Prostate gland (tissue), 2 donors: ENCODE measurements around the gene SMYD5. TPM values are rescaled to one million over a fixed set of nuclear protein-coding genes. Genes with fewer than 3 reads are reported as not detected.
A peak's percentile ranks its signal among the peaks of the same experiment; 100 is the strongest.

Experiments
- DNase-seq: peaks from one replicate; pipeline ENCODE4 v3.0.0-alpha.2; 2019; ENCODE audit warnings: low spot score
- H3K27ac ChIP-seq, 2 donors: fragments of 200-600 bp; sonication (generic); 2 replicates each; pipeline ENCODE4 v1.5.1; 2017 to 2019
- H3K27me3 ChIP-seq: fragments of 200-600 bp; sonication (generic); replicated peaks from 2 replicates; pipeline ENCODE4 v1.5.1; 2019; ENCODE audit not compliant: insufficient read depth
- H3K36me3 ChIP-seq, 2 donors: fragments of 200-600 bp; sonication (generic); 1 replicate in 1 of 2; 2 replicates in 1 of 2; pipeline versions ENCODE4 v1.5.1 to v1.8.1; 2017 to 2019
- H3K4me1 ChIP-seq: fragments of 200-600 bp; sonication (generic); replicated peaks from 2 replicates; pipeline ENCODE4 v1.5.1; 2019
- H3K4me3 ChIP-seq, 2 donors: fragments of 200-600 bp; sonication (generic); 2 replicates each; pipeline ENCODE4 v1.5.1; 2017 to 2019
- H3K9me3 ChIP-seq: fragments of 200-600 bp; sonication (generic); 2 replicates; pipeline ENCODE4 v1.5.1; 2017
- POLR2A ChIP-seq: fragments of 450-650 bp; IDR thresholded peaks from one replicate; pipeline ENCODE4 v1.6.1; 2016; ENCODE audit warnings: antibody characterized with exemption, mild to moderate bottlenecking
- POLR2AphosphoS5 ChIP-seq: sonication (generic); formaldehyde crosslinking; IDR thresholded peaks from one replicate; pipeline ENCODE4 v1.6.1; 2017; ENCODE audit warnings: antibody characterized with exemption
- WGBS: methylation state at CpG from one replicate; pipeline ENCODE4 v1.1.5; 2018; 5-methylcytosine and 5-hydroxymethylcytosine counted together
- intact Hi-C: fragments of 100-400 bp; cut with DNase I; formaldehyde crosslinking; loops from one replicate; pipeline ENCODE4 v1.14.2; 2022
- total RNA-seq, 2 donors: library from RNA; depleted of rRNA; stranded (reverse); fragments of >200 nt; gene quantifications; one replicate each; pipeline ENCODE4 v1.1.0, GENCODE V29; 2016
- TF ChIP-seq, protein P1 (sequence below), 4 experiments: fragments of 200-600 bp in 2 of 4; fragments of 450-650 bp in 2 of 4; sonication (generic) in 2 of 4; IDR thresholded peaks; 1 replicate in 3 of 4; 2 replicates in 1 of 4; pipeline ENCODE4 v1.5.1; 2016 to 2019; ENCODE audit warnings: antibody characterized with exemption in 4 of 4, mild to moderate bottlenecking in 2 of 4, moderate library complexity in 2 of 4

SMYD5 gene
- total RNA-seq, 2 donors from 2014 or later = 12.5 to 36.6 TPM

DNA sequence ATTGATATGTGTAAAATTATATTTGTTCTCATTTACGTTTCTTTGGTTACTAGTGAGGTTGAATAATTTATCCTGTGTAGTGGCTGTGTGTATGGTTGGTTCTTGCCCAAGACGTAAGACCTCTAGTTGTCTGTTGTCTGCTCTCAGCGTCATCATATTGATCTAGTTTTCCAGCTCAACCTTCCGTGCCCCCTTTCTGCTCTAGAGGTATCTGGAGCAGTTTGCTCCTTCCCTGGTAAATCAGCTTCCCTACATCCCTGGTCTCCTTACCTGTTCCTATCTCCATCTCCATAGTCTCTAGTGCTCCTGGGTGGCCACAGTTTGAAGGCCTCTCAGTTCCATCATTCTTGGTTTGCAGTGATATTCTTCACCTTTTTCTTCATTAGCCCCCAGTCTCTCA, 1.2 kb downstream of the SMYD5 start:
- TF ChIP-seq, protein P1, sequence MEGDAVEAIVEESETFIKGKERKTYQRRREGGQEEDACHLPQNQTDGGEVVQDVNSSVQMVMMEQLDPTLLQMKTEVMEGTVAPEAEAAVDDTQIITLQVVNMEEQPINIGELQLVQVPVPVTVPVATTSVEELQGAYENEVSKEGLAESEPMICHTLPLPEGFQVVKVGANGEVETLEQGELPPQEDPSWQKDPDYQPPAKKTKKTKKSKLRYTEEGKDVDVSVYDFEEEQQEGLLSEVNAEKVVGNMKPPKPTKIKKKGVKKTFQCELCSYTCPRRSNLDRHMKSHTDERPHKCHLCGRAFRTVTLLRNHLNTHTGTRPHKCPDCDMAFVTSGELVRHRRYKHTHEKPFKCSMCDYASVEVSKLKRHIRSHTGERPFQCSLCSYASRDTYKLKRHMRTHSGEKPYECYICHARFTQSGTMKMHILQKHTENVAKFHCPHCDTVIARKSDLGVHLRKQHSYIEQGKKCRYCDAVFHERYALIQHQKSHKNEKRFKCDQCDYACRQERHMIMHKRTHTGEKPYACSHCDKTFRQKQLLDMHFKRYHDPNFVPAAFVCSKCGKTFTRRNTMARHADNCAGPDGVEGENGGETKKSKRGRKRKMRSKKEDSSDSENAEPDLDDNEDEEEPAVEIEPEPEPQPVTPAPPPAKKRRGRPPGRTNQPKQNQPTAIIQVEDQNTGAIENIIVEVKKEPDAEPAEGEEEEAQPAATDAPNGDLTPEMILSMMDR (IDR thresholded peaks at IDR 0.05) = peak in 1 of 4 experiments; percentile 5
- TF ChIP-seq POLR2AphosphoS5 = no peak
- 70% methylated on average over 4 of the region's 4 CpGs for WGBS
- H3K27me3 ChIP-seq = no peaks in the 10 kb centered on the region
- H3K4me1 ChIP-seq = no peaks in the 10 kb centered on the region
- no peaks in the 10 kb centered on the region for H3K36me3 ChIP-seq
- H3K4me3 ChIP-seq = no peak overlapping the region
- H3K9me3 ChIP-seq = no peaks in the 10 kb centered on the region
- intact Hi-C loops = no loop called here
- H3K27ac ChIP-seq = no peak overlapping the region
- DNase-seq = no peak

DNA sequence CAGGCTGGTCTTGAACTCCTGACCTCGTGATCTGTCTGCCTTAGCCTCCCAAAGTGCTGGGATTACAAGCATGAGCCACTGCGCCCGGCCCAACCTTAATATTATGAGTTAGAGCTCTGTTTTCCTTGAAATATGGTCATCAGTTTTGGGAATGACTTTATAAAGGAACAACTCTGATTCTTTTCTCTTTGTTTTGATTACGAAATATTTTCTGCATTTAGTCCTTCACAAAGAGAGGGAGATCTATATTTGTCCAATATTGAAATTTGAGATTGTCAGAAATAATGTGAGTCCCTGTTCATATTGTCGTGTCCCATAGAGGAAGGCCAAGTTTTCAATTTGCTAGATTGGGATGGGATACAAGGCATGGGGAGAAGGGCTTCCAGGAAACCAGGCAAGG, 3.1 kb downstream of the SMYD5 start:
- H3K27me3 ChIP-seq = no peaks in the 10 kb centered on the region
- TF ChIP-seq POLR2A = no peak
- TF ChIP-seq, protein P1 (IDR thresholded peaks at IDR 0.05) = no peak
- TF ChIP-seq POLR2AphosphoS5 = no peak
- no peak overlapping the region for H3K27ac ChIP-seq
- no peaks in the 10 kb centered on the region for H3K36me3 ChIP-seq
- H3K9me3 ChIP-seq = no peaks in the 10 kb centered on the region
- no peaks in the 10 kb centered on the region for H3K4me1 ChIP-seq
- no peak overlapping the region for H3K4me3 ChIP-seq
- intact Hi-C loops = no loop called here
- WGBS = 89% methylated on average over 5 of the region's 5 CpGs
- DNase-seq = no peak

DNA sequence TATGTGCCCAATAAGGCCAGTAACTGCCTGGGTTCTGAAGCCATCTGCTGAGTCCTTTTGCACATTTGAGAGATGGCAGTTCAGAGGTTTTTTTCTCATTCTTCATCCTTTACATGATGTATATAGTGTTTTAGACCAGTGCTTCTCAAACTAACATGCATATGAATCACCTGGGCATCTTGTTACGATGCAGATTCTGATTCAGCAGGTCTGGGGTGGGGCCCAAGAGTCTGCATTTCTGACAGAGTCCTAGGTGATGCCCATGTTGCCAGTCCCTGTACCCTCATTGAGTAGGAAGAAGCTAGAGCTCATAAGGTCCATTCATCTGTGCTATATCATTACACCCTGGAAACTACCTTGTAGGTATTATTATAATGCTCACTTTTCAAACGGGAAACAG, 3.8 kb downstream of the SMYD5 start:
- no peak for DNase-seq
- H3K4me3 ChIP-seq = no peak overlapping the region
- TF ChIP-seq POLR2A = no peak
- H3K36me3 ChIP-seq = no peaks in the 10 kb centered on the region
- WGBS = 86% methylated on average over 2 of the region's 2 CpGs
- no peak overlapping the region for H3K27ac ChIP-seq
- H3K27me3 ChIP-seq = no peaks in the 10 kb centered on the region
- H3K4me1 ChIP-seq = no peaks in the 10 kb centered on the region
- H3K9me3 ChIP-seq = no peaks in the 10 kb centered on the region
- intact Hi-C loops = no loop called here

DNA sequence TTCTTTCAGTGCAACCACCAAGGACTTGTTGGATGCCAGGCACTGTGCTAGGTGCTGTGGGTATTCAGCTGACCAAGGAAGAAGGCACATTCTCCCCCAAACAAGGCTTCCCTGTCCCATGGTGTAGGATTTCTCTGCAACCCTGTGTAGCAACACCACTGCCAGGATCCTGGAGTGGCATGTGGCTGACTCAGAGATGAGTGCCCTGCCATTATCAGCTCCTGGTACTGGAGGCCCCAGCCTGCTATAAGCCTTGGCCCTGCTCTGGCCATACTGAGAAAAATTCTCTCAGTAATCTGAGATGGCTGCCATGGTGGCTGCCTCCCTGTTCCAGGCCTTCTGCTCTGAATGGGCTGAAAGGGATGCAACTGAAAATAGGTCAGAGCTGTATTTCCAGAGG, 4.3 kb downstream of the SMYD5 start:
- no peaks in the 10 kb centered on the region for H3K36me3 ChIP-seq
- no peaks in the 10 kb centered on the region for H3K4me1 ChIP-seq
- intact Hi-C loops = no loop called here
- no peaks in the 10 kb centered on the region for H3K27me3 ChIP-seq
- DNase-seq = no peak
- TF ChIP-seq POLR2AphosphoS5 (no peak), POLR2A (no peak)
- TF ChIP-seq, protein P1 (IDR thresholded peaks at IDR 0.05) = no peak
- H3K4me3 ChIP-seq = no peak overlapping the region
- H3K9me3 ChIP-seq = no peaks in the 10 kb centered on the region
- no peak overlapping the region for H3K27ac ChIP-seq

DNA sequence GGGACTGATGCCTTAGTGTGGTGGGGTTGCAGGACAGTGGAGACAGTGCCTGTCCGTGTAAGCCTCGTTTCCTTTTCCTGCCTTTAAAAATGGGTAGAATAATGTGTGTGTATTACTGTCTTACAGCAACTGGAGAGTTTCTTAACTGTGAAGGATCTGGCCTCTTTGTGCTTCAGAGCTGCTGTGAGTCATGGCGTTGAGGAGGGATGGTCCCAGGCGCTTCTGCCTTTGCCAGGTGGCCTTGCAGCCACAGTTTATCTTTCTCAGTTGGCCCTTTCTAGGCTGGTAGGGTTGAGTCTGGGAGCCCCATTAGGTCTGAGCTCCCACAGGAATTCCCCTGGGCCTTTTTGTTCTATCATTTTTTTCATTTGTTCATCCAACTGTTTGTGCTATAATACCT, 9.8 kb downstream of the SMYD5 start:
- Histone ChIP-seq H3K36me3 (no peaks in the 10 kb centered on the region), H3K4me3 (no peak overlapping the region), H3K4me1 (no peaks in the 10 kb centered on the region), H3K27ac (no peak overlapping the region), H3K27me3 (no peaks in the 10 kb centered on the region), H3K9me3 (no peaks in the 10 kb centered on the region)
- WGBS = 92% methylated on average over 4 of the region's 4 CpGs
- intact Hi-C loops = no loop called here
- no peak for TF ChIP-seq POLR2AphosphoS5
- no peak for TF ChIP-seq POLR2A
- TF ChIP-seq, protein P1 (IDR thresholded peaks at IDR 0.05) = no peak
- DNase-seq = no peak
